Fibroblast of mammary gland (primary cell): ENCODE results near the gene PPP1R16B.

Source experiments
- DNase-seq: peaks from one replicate; pipeline ENCODE4 v3.0.0-alpha.2; 2010; ENCODE audit warnings: low read depth
- H3K4me3 ChIP-seq: 2 replicates; pipeline ENCODE4 v1.5.1; 2011; ENCODE audit warnings: low read depth, mild to moderate bottlenecking, low read length, moderate library complexity; ENCODE audit not compliant: control insufficient read depth
- TF ChIP-seq, protein P1 (sequence below): conservative IDR thresholded peaks from 2 replicates; pipeline ENCODE4 v1.5.1; 2011; ENCODE audit warnings: low read depth, low read length, inconsistent platforms; ENCODE audit not compliant: control insufficient read depth, insufficient read depth

The PPP1R16B gene

DNA sequence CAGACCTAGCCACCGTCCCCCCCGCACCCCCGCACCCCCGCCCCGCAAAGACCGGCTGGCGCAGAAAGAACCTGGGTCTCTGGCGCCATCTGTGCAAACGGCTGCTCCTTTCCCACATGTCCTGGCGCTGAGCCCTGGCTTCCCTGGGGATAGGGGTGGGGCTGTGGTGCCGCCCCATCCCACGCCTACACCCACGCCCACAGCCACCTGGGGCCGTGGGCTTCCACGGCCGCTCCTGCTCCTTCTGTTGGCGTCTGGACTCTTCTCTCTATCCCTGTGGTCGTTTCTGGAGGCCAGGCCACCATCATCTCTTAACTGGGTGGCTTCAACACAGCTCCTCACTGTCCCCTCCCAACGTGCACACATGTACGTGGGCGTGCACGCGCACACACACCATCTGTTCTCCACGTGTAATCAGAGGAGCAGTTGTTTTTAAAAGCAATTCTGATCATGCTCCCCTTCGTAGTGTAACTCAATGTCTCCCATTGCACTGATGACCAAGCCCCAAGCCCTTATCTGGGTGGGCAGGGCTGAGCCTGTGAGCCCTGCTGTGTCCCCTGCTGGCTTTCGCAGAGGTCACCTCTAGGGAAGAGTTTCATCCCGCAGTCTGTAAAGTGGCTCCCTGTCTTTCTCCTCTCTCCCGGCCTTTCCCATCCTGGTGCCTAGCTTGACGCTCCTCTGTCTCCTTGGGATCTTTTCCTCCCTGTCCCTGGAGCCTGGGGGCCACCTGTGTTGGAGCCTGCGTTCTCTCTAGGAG is 88.8 kb downstream of the PPP1R16B start:
- TF ChIP-seq, protein P1, sequence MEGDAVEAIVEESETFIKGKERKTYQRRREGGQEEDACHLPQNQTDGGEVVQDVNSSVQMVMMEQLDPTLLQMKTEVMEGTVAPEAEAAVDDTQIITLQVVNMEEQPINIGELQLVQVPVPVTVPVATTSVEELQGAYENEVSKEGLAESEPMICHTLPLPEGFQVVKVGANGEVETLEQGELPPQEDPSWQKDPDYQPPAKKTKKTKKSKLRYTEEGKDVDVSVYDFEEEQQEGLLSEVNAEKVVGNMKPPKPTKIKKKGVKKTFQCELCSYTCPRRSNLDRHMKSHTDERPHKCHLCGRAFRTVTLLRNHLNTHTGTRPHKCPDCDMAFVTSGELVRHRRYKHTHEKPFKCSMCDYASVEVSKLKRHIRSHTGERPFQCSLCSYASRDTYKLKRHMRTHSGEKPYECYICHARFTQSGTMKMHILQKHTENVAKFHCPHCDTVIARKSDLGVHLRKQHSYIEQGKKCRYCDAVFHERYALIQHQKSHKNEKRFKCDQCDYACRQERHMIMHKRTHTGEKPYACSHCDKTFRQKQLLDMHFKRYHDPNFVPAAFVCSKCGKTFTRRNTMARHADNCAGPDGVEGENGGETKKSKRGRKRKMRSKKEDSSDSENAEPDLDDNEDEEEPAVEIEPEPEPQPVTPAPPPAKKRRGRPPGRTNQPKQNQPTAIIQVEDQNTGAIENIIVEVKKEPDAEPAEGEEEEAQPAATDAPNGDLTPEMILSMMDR = no peak
- no peak overlapping the region for H3K4me3 ChIP-seq
- DNase-seq = peak; percentile 49

DNA sequence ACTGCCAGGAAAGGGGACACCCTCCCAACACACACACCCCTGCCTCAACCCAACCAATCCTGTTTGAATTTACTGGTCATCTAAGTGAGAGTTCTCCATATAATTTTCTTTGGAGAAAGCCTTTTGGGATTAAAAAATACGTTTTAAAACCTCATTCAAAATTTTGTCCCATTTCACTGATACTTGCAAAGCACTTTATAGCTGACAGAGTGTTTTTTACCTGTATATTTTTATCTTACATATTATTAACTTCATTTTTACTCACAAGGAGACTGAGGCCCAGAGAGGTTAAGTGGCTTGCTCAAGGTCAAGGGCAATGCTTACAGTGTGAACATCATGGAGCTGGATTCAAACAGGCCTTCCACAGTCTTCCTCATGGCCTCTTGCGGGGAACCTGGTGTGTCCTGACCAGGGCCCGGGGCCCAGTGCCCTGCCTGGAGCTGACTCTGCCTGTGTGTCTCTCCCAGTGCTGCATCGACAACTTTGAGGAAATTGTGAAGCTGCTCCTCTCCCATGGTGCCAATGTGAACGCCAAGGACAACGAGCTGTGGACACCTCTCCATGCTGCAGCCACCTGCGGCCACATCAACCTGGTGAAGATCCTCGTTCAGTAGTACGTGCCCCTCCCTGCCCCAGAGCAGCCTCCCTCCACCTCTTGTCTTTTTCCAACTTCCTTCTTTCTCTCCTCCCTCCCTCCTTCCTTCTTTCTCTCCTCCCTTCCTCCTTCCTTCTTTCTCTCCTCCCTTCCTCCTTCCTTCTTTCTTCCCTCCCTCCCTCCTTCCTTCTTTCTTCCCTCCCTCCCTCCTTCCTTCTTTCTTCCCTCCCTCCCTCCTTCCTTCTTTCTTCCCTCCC is 89.8 kb downstream of the PPP1R16B start:
- TF ChIP-seq, protein P1 = no peak

DNA sequence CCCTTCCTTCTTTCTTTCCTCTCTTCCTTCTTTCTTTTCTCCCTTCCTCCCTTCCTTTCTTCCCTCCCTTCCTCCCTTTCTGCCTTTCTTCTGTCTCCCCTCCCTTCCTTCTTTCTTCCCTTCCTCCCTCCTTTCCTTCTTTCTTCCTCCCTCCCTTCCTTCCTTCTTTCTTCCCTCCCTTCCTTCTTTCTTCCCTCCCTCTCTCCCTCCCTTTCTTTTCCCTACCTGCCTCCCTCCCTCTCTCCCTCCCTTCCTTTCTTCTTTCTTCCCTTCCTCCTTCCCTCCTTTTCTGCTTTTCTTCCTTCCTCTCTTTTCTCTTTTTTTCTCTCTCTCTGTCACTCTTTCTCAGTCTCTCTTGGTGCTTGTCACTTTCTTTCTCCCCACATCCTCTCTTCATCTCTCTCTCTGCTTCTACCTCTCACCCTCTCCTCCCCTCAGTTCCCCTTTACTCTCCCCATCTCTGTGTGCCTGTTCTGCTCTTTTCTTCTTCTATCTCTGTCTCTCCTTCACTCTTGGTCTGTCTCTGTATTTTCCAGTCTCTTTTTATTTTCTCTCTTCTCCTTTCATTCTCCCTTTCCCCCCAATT is 90.6 kb downstream of the PPP1R16B start:
- no peak for DNase-seq
- H3K4me3 ChIP-seq = no peak overlapping the region
- TF ChIP-seq, protein P1 = no peak

More for the DNA sequence above, 89.8 kb downstream of the PPP1R16B start:
- no peak overlapping the region for H3K4me3 ChIP-seq
- no peak for DNase-seq

DNA sequence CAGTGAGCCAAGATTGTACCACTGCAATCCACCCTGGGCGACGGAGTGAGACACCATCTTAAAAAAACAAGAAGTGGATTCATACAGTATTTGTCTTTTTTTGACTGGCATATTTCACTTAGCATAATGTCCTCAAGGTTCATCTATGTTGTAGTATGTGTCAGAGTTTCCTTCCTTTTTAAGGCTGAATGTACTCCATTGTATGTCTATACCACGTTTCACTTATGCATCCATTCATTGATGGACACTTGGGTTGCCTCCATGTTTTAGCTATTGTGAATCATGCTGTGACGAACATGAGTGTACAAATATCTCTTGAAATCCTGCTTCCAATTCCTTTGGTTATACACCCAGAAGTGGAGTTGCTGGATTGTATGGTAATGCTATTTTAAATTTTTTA is 91.8 kb downstream of the PPP1R16B start:
- TF ChIP-seq, protein P1 = no peak
- DNase-seq = no peak
- no peak overlapping the region for H3K4me3 ChIP-seq

DNA sequence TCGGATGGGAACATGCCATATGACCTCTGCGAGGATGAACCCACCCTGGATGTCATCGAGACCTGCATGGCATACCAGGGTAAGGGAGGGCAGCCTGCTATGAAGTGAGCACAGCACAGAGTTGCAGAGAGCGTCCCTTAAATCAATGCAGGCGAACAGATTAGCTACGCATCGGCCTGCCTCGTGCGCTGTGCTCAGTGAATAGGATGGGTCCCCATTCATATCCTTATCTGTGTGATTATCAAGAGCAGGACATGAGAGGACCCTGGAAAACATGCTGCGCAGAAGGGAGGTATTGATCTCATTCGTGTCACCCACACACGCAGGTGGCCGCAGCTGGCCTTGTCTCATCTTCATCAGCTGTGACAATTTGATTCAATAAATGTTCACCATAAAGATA is 95.1 kb downstream of the PPP1R16B start:
- no peak for DNase-seq

DNA sequence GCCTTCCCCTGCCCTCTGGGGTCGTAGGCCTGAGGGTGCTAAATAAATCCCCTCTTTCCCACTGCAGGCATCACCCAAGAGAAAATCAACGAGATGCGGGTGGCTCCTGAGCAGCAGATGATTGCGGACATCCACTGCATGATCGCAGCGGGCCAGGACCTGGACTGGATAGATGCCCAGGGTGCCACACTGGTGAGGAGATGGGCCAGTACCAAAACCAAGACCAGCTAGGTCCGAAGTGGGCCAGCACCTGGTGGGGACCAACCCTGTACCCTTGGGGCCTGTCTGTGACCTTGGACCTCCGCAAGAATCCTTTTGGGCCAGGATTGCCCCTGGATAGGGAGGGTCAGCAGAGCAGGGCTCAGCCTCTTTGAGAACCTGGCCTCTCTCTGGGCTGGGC is 97.1 kb downstream of the PPP1R16B start:
- TF ChIP-seq, protein P1 = no peak
- DNase-seq = no peak
- no peak overlapping the region for H3K4me3 ChIP-seq

More for the DNA sequence above, 95.1 kb downstream of the PPP1R16B start:
- no peak overlapping the region for H3K4me3 ChIP-seq
- TF ChIP-seq, protein P1 = no peak
